ENCODE data around the gene ARMH1.
"Not testable (repeated sequence)": the region's sequence is repeated elsewhere in the genome, so short reads cannot be mapped to it uniquely, and the experiment has no call there.

ARMH1 gene

DNA sequence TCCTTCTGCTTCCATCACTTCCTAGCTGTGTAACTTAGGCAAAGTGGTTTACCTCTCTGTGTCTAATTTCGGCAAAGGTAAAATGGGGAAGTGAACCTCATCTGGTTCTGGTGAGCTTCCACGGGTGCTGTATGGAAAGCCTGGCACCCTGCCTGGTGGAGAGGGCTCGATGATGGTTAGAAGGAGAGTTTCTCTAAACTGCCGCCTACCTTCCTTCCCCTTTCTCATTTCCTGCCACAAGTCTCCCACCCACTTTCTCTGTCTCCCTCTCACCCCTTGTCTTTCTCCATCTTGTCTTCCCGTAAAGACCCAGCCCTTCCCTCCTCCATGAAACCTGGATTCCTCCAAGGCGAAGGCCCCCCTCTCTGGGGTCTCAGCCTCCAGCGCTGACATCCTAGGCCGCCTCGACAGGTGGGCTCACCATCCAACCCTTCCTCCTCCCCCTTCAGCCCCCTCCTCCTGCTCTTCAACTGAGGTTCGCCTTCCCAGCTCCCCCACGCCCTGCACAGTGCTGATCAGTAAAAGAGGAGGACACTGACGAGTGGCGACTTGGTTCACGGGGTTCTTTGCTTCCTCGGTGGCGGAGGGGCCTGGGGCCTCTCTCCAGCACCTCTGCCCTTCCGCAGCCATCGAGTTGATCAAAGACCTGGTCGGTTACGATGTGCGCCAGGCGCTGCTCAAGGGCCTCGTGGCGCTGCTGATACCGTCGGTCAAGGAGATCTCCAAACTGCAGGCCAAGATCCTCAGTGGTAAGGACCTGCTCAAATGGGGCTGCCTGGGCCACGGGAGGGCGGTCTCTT, 49.2 kb downstream of the ARMH1 start:
- no peak for DNase-seq

DNA sequence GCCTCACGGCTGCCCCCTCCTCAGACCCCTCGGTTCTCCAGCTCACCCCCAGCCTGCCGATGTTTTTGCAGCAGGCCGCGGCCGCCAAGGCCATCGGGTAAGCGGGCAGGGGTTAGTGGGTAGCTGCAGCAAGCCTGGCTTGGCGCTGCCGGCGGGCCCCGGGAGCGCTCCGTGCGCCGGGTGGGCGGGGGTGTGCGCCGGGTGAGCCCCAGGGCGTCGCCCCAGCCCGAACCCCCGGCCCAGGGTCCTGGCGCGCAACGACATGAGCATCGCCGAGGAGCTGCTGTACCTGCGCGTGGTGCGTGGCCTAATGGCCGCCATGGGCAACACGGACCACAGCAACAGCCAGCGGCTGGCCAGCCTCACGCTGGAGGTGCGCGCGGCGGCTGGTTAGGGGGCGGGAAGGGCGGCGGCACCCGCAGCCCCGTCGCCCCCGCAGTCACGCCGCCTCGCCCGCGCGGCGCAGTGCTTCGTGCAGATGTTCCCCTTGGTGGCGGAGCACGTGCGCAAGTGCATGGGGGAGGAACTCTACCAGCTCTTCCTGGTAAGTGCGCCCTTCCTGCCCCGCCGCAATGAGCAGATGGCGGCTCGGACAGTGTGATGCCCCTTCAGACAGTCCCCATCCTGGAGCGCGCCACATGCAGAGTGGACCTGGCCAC, 49.9 kb downstream of the ARMH1 start:
- no peak for DNase-seq

DNA sequence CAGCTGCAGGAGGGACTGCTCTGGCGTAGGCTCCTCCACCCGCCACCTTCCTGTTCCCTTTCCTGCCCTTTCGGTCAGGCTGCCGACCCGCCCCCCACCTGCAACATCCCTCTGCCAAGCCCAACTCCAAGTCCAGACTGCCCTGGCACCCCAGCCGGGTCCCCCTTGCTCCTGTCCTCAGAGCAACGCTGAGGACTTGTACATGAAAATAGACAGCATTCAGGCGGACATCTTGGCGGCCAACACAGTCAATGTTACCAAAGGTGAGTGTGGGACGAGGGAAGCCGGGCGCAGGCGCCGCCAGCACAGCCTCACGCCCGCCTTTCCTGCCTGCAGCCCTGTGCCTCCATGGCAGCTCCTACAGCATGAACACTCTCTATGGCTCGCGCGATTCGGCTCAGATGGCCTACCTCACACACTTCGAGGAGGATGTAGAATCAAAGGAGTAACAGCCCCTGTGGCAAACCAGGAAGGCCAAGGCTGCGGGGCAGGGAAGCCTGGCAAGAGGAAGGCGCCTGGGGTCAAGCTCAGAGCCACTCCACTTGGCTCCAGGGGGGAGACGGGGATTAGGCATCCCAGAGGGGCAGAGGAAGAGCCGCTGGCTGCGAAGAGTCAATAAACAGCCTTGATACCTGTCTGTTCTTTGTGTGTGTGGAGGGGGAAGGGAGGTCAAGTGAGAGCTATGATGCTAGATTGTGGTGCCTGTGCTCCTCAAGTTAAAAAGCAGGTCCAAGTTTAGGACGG, 50.6 kb downstream of the ARMH1 start:
- DNase-seq, result no peak

GRCh38 chr1:44730741-44731512, 56.4 kb downstream of the ARMH1 start, which contains the start of gene RNU5D-1:
RNU5D-1 (minus strand) TSS chr1:44731170.
- DNase-seq, result peak; percentile 90

GRCh38 chr1:44733365-44733764, 58.9 kb downstream of the ARMH1 start:
- no peak for DNase-seq

DNA sequence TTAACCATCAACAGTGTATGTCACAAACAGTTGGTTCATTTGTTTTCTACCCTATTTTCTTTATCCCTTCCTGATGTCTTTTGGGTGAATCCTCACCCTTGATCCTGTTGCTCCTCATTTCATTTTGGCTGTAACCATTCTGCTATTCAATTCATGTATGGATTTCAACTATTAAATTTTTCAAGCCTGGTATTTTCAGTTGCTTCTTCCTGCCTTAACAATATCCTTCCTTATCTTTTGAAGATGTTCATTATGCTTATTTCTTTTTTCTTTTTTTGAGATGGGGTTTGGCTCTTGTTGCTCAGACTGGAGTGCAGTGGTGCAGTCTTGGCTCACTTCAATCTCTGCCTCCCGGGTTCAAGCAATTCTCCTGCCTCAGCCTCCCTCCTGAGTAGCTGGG, 59.3 kb downstream of the ARMH1 start:
- no peak for DNase-seq

GRCh38 chr1:44735992-44736391, 61.5 kb downstream of the ARMH1 start:
- no peak for DNase-seq

GRCh38 chr1:44738953-44739306, 64.4 kb downstream of the ARMH1 start:
- DNase-seq, result not testable (repeated sequence)

- peak; percentile 96 for DNase-seq
These were observed 65.0 kb downstream of the ARMH1 start, which contains the start of gene KIF2C for GRCh38 chr1:44739307-44740178. KIF2C (plus strand) TSS chr1:44739837; CDS start chr1:44739933, 96 bp downstream.

DNA sequence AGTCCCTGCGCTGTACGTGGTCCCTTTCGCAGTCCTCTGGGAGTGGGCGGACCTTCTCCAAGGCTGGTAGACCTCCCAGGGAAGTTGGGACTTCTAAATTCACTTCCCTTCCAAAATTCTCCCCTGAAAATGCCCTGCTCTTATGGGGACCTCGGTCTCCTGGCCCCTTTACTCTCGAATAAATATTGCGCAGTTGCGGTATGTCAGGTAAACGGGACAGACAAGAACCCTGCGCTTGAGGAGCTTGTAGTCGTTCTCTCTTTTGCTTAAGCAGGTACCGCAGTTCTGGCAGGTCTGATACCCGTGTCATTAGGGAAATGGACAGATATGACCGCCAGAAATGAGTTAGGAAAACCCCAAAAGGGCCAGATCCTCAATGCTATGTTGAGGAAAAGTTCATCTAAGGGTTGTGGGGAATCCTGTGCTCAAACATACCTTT, 65.7 kb downstream of the ARMH1 start:
- peak; percentile 43 for DNase-seq

GRCh38 chr1:44743211-44743610, 68.7 kb downstream of the ARMH1 start:
- DNase-seq, result peak; percentile 2

- DNase-seq, result no peak
These were observed 73.4 kb downstream of the ARMH1 start for GRCh38 chr1:44747878-44748277.

GRCh38 chr1:44757420-44757819, 82.9 kb downstream of the ARMH1 start:
- DNase-seq, result no peak

- no peak for DNase-seq
These were observed 84.6 kb downstream of the ARMH1 start for GRCh38 chr1:44759077-44759476.

DNA sequence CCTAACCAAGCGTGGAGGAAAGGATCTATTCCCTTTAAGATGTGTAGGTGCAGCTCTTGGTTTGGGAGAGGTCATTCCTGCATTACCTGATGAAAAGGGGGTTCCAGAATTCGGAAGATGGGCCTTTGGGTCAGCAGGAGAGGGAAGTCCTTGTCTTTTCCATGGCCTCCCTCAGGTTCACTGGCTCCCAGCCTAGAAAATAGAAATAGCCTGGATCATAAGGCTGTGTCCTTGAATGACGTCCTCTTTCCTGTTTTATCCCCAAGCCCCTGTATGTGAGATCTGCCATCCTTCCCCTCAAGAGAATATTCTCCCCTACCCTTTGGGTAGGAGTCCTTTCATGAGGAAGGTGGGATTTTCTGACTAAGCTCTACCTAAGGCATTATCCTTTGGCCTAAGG, 86.4 kb downstream of the ARMH1 start:
- no peak for DNase-seq

- DNase-seq, result not testable (repeated sequence)
These were observed 91.9 kb downstream of the ARMH1 start for GRCh38 chr1:44766421-44766820.

Data from NCI-H69 (cell line).